Choroid plexus epithelial cell (primary cell): ENCODE measurements around the gene ERI2.

Experiments used
- DNase-seq: peaks from one replicate; pipeline ENCODE4 v3.0.0-alpha.2; 2010; ENCODE audit warnings: low read depth
- H3K4me3 ChIP-seq: 2 replicates; pipeline ENCODE4 v1.5.1; 2011; ENCODE audit warnings: low read depth, mild to moderate bottlenecking, control low read depth, low read length, moderate library complexity
- TF ChIP-seq, protein P1 (sequence below): conservative IDR thresholded peaks from 2 replicates; pipeline ENCODE4 v1.5.1; 2011; ENCODE audit warnings: low read depth, mild to moderate bottlenecking, control low read depth, inconsistent platforms, low read length, moderate library complexity

ERI2 gene

DNA sequence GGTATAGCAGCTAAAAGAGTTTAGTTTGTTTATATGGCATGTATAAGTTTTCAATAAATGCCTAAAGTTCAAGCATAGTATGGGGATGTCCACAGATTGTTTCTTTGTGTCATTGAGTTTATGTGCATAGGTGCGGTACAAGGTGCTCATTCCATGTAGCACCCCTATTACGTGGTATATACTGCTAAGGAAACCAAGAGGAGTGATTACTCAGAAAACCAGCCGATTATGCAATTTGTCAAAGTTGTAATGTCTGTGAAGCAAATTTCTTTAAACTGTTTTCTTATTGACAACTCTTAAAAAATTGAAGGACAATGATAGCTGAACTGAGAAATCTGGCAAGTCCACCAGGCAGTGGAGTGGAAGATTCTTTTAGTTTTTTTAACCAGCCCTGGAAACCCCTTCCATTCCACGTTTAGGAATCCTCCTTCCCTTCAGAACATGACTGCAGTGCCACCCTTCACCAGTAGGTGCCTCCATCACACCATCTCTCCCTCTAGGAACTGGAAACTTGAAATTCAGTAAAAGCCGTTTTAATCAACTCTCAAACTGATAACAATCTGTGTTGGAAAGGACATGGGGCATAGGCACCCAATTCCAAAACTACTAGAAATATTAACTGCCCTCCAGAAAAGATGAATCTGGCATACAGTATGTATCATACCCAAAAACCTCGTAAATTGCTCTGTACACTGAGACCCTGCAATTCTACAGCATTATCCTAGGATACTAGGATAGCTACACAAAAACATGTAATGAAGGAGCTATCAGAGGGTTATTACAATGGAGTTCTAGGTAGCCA lies 43.5 kb upstream of the ERI2 start:
- H3K4me3 ChIP-seq, result no peak overlapping the region
- peak; percentile 82 for DNase-seq
- TF ChIP-seq, protein P1, sequence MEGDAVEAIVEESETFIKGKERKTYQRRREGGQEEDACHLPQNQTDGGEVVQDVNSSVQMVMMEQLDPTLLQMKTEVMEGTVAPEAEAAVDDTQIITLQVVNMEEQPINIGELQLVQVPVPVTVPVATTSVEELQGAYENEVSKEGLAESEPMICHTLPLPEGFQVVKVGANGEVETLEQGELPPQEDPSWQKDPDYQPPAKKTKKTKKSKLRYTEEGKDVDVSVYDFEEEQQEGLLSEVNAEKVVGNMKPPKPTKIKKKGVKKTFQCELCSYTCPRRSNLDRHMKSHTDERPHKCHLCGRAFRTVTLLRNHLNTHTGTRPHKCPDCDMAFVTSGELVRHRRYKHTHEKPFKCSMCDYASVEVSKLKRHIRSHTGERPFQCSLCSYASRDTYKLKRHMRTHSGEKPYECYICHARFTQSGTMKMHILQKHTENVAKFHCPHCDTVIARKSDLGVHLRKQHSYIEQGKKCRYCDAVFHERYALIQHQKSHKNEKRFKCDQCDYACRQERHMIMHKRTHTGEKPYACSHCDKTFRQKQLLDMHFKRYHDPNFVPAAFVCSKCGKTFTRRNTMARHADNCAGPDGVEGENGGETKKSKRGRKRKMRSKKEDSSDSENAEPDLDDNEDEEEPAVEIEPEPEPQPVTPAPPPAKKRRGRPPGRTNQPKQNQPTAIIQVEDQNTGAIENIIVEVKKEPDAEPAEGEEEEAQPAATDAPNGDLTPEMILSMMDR, result peak; percentile 100

DNA sequence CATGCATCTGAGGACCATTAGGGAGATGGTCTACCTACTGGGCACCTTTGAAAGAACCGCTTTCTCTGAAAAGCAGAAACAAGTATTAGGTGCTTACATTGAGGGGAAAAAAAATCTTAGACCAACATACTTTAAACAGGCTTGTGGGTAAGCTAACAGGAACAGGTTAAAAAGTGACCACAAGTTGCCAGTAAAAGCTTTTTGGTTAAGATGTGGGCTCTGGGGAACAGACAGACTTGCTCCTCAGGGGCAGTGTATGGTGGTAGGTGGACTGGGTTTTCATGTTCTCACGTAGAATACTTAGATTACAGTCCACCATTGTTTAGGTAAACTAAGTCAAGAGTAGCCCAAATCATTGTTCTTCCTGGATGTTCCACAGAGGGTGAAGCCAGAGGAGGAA lies 41.3 kb upstream of the ERI2 start:
- no peak for DNase-seq
- TF ChIP-seq, protein P1, result no peak
- H3K4me3 ChIP-seq, result no peak overlapping the region

DNA sequence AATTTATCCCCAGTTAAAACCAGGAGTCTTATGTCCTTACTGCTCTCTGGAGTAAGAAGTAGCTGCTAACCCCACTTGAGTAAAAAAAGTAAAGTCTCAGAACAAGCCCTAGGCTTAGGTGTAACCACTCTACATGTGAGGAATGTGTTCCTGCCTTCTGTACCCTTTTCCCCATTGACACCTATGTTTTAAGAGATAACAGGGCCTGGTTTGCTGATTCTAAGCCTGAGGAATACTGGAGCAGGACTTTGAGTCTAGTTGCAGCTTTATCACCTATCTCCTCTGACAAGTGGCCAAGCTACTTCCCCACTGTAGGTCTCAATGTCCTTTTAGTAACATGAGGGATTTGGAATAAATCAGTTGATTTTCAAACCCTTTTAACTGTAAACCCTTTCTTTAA lies 40.3 kb upstream of the ERI2 start:
- TF ChIP-seq, protein P1, result no peak
- H3K4me3 ChIP-seq, result no peak overlapping the region
- no peak for DNase-seq

DNA sequence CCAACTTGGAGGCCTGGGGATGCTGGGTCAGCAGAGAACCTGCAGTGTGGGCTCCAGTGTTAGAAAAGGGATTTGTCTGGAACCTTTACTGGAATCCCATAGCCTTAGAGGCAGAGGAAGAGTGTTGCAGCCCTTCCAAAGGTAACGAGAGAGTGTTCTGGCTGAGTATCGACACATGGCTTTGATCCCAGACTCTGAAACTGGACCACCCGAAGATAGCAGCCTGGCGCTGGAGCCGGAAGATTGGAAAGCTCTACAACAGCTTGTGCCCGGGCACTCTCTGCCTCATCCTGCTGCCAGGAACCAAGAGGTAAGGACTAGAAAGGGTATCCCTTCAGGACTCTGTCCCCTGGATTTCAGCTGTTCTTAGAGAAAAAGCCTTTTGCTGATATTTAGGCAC lies 39.8 kb upstream of the ERI2 start:
- H3K4me3 ChIP-seq, result no peak overlapping the region
- TF ChIP-seq, protein P1, result no peak
- DNase-seq, result no peak

DNA sequence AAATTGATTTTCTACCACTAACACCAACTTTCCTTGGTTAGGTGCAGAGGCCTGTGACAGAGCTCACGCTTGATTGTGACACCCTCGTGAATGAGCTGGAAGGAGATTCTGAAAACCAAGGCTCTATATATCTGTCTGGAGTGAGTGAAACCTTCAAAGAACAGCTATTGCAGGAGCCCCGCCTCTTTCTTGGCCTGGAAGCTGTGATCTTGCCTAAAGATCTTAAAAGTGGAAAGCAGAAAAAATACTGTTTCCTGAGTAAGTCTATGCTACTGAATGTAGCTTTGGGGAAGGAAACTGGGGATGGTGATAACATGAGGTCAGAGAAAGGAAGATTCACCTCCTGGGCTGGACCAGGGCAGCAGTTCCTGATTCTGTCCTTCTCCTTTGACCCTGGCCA lies 38.3 kb upstream of the ERI2 start:
- no peak overlapping the region for H3K4me3 ChIP-seq
- TF ChIP-seq, protein P1, result no peak
- DNase-seq, result no peak

DNA sequence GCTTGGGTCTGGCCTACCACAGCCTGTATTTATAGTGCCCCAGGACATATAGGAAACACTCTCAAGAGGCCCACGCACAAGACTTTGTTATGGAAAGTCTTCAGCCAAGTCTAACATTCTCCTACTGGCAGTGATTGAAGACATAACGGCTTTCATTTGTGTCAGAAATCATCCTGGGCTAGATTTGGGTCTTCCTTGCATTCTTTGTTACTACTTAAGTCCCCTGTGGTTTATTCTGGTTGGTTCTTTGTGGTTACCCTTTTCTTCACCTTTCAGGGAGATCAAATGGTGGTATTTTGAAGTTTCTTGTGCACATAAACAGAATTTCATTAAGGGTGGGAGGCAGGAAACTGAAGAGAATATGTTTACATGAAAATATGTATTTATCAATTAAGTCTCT lies 37.8 kb upstream of the ERI2 start:
- TF ChIP-seq, protein P1, result no peak
- no peak overlapping the region for H3K4me3 ChIP-seq
- peak; percentile 30 for DNase-seq

DNA sequence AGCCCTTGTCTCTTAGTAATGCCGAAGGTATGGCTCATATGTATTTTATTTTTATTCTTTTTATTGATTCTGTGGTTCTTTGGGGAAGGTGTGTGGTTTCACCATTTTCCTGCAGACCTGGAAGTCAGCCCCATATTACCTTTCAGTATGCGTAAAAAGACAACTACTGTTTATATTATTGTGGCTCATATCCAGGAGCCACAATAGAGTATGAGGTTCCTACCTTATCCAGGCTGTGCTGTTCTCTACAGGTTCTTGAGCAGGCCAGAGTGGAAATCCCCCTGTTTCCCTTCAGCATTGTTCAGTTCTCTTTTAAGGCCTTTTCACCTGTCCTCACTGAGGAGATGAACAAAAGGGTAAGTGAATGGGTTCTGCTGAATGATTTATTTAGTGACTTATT lies 33.2 kb upstream of the ERI2 start:
- H3K4me3 ChIP-seq, result no peak overlapping the region
- TF ChIP-seq, protein P1, result no peak
- DNase-seq, result no peak
